GM06990 (cell line): Measurements from ENCODE around the gene AGBL4.
A peak's percentile ranks its signal among the peaks of the same experiment; 100 is the strongest.

Experiments used
- DNase-seq: peaks from one replicate; pipeline ENCODE4 v3.0.0-alpha.2; 2011; ENCODE audit not compliant: insufficient read length; ENCODE audit errors: extremely low read depth
- H3K27me3 ChIP-seq: replicated peaks from 2 replicates; pipeline ENCODE4 v1.6.0; 2011; ENCODE audit warnings: low read length; ENCODE audit not compliant: control insufficient read depth, insufficient read depth
- H3K36me3 ChIP-seq: 2 replicates; pipeline ENCODE4 v1.5.1; 2011; ENCODE audit warnings: low read length; ENCODE audit not compliant: control insufficient read depth, insufficient read depth
- H3K4me3 ChIP-seq: replicated peaks from 2 replicates; pipeline ENCODE4 v1.5.1; 2011; ENCODE audit warnings: low read depth, mild to moderate bottlenecking, control low read depth, low read length
- TF ChIP-seq, protein P1 (sequence below): IDR thresholded peaks from 2 replicates; pipeline ENCODE4 v1.5.1; 2011; ENCODE audit warnings: low read length, control low read depth, mild to moderate bottlenecking, inconsistent platforms; ENCODE audit not compliant: insufficient read depth, poor library complexity, severe bottlenecking

AGBL4 gene

GRCh38 chr1:48916130-48917069, 1107.4 kb downstream of the AGBL4 start:
- TF ChIP-seq, protein P1, sequence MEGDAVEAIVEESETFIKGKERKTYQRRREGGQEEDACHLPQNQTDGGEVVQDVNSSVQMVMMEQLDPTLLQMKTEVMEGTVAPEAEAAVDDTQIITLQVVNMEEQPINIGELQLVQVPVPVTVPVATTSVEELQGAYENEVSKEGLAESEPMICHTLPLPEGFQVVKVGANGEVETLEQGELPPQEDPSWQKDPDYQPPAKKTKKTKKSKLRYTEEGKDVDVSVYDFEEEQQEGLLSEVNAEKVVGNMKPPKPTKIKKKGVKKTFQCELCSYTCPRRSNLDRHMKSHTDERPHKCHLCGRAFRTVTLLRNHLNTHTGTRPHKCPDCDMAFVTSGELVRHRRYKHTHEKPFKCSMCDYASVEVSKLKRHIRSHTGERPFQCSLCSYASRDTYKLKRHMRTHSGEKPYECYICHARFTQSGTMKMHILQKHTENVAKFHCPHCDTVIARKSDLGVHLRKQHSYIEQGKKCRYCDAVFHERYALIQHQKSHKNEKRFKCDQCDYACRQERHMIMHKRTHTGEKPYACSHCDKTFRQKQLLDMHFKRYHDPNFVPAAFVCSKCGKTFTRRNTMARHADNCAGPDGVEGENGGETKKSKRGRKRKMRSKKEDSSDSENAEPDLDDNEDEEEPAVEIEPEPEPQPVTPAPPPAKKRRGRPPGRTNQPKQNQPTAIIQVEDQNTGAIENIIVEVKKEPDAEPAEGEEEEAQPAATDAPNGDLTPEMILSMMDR, result peak; percentile 40
- Histone ChIP-seq H3K36me3 (no peaks in the 10 kb centered on the region), H3K27me3 (no peaks in the 10 kb centered on the region), H3K4me3 (no peak overlapping the region)
- no peak for DNase-seq

- Histone ChIP-seq H3K36me3 (no peaks in the 10 kb centered on the region), H3K27me3 (no peaks in the 10 kb centered on the region), H3K4me3 (no peak overlapping the region)
- no peak for DNase-seq
- TF ChIP-seq, protein P1, result no peak
These were observed 1115.1 kb downstream of the AGBL4 start for GRCh38 chr1:48908606-48909005.

DNA sequence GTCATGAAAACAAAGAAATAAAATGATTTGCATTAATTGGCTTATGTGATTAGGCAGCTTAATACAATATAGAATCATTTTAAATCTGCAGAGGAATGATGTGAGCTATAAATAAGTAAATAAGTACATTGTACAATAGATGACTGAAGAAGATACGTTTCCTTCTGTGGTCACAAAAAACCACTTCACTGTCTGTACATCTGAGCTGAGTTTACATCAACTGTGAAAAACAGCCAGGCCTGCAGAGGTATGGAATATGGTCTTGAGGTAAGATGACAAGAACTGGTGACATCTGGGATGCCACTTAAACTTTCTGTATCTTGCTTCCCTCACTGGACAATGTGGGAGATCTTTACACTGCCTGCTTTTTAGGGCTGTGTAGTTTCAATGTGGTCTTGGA, 1117.0 kb downstream of the AGBL4 start:
- no peaks in the 10 kb centered on the region for H3K27me3 ChIP-seq
- no peak overlapping the region for H3K4me3 ChIP-seq
- TF ChIP-seq, protein P1, result no peak
- H3K36me3 ChIP-seq, result no peaks in the 10 kb centered on the region
- DNase-seq, result no peak

- TF ChIP-seq, protein P1, result no peak
- no peak for DNase-seq
- H3K4me3 ChIP-seq, result no peak overlapping the region
- no peaks in the 10 kb centered on the region for H3K27me3 ChIP-seq
- no peaks in the 10 kb centered on the region for H3K36me3 ChIP-seq
These were observed 1117.6 kb downstream of the AGBL4 start for GRCh38 chr1:48906164-48906563.

DNA sequence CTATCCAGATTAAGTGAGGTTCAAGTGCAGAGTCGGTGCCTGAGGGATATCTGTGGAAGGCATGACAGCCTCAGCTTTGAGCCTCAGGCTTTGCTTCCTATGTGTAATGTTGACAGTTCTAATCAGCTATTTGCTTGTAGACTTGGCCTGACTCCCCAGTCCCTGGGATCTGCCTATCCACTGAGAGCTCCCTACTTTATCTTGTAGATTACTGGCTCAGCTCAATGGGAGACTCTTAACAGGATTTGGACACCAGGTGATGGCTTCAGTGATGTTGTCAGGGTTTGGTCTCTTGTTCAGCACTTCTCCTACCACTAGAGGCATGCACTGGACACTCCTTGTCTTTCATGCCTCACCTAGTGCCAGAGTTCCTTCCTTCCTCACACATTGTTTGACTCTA, 1120.5 kb downstream of the AGBL4 start:
- no peak overlapping the region for H3K4me3 ChIP-seq
- H3K27me3 ChIP-seq, result no peaks in the 10 kb centered on the region
- TF ChIP-seq, protein P1, result no peak

More for the DNA sequence above, 1120.5 kb downstream of the AGBL4 start:
- H3K36me3 ChIP-seq, result no peaks in the 10 kb centered on the region
- DNase-seq, result no peak
